GM04503 (cell line): Measurements from ENCODE around the gene PPM1H.

Source experiments
- DNase-seq: peaks from one replicate; pipeline ENCODE4 v3.0.0-alpha.2; 2012; ENCODE audit warnings: low read depth

Gene PPM1H

GRCh38 chr12:62799766-62800406 lies 135.1 kb downstream of the PPM1H start:
- DNase-seq, result no peak

GRCh38 chr12:62799126-62799736 lies 135.7 kb downstream of the PPM1H start:
- DNase-seq, result no peak

DNA sequence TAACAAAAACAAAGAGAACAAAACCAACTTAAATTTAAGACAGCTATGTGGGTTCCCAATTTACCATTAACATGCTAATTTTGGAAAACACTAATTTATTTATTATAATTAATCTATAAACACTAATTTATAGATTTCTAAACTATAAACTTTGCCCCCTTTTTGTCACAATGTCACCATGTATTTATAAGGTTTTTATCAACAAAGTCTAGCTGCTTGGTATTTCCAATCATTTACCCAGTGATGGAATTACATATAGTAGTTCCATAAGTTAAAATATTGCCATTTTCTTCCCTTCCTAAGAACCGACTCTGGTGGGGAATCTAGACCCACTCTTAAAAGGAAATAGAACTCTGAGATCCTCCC lies 140.7 kb downstream of the PPM1H start:
- no peak for DNase-seq

- peak; percentile 93 for DNase-seq
Measured at GRCh38 chr12:62793256-62794217, 141.4 kb downstream of the PPM1H start.

GRCh38 chr12:62792236-62792870 lies 142.6 kb downstream of the PPM1H start:
- DNase-seq, result no peak

DNA sequence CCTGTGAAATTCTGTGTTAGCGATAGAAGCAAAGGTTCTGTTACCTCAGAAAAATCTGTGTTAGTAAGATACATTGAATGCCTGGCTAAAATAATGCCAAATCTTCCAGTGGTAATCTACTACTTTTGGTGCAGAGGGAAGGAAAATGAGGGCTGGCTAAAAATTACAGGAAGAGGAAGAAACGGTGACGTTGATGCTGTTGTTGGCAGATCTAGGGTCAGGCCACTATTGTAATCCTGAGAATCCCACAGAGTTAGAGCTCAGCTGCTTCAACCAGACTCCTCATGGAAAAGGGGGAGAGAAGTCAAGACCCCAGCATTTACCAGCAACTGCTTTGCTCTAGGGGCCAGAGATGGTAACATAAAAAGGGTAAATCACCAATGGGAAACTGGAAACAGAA lies 145.1 kb downstream of the PPM1H start:
- DNase-seq, result no peak

GRCh38 chr12:62787611-62788010 lies 147.3 kb downstream of the PPM1H start:
- DNase-seq, result no peak

GRCh38 chr12:62787023-62787422 lies 147.9 kb downstream of the PPM1H start:
- no peak for DNase-seq

DNA sequence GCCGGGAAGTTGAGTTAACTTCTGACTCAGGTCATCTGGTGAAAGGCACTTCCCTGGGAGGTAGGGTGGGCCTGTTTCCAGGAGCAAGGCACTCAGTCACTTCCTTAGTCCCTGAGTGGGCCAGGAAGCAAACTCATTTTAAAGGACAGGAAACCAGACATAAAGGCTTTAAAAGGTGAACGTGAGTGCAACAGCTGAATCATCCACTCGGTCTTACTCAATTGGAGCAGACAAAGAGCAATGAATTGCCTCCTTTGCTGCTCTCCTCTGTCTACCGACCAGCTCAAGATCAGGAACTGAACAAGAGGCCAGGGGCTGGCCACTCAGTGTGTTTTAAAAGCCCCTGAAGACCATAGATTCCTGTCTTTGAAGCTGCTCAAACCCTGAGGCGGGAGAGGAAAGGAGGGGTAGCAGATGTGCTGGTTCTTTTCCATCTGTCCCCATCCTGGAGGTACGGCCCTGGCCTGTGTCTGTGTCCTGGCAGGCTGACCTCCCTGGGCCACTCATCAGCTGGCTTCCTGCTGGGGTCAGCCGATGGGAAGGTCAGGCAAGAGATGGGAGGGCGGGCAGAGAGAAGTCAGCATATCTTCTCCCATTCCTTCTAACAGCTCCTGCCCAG lies 148.9 kb downstream of the PPM1H start:
- peak; percentile 87 for DNase-seq

DNA sequence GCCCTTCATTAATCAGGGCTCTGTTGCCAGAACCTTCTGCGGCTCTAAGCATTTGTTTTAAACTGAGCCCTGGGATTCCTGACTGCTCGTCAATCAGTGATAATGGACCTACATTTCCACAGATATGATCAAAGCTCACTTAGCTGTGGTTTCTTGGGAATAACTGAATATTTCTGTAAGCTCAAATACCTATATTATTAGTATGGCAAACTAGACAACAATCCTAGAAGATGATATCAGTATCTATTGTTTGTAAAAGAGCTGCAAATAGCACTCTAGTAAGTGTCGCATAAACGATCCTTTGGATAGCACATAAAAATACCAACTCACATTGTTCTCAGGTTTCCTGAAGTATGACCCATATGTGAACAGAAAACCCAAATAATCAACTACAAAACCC lies 150.4 kb downstream of the PPM1H start:
- DNase-seq, result no peak

GRCh38 chr12:62783881-62784280 lies 151.1 kb downstream of the PPM1H start:
- no peak for DNase-seq

GRCh38 chr12:62781136-62781880 lies 153.6 kb downstream of the PPM1H start:
- no peak for DNase-seq

DNA sequence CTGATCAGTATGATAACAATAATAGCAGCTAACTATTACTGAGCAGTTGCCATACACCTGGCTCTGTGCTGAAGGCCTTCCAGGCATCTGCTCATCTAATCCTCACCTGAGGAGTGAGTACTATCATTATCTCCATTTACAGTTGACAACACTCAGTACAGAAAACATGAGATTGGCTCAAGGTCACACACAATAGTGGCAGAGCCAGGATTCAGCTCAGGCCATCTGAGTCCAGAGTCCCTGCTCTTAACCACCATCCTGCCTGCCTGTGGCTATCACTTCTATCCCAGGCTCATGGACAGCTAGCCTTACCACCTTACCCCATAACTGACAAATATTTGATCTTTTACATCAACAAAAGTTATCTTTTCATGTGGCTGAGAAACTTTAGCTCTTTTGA lies 155.5 kb downstream of the PPM1H start:
- no peak for DNase-seq

DNA sequence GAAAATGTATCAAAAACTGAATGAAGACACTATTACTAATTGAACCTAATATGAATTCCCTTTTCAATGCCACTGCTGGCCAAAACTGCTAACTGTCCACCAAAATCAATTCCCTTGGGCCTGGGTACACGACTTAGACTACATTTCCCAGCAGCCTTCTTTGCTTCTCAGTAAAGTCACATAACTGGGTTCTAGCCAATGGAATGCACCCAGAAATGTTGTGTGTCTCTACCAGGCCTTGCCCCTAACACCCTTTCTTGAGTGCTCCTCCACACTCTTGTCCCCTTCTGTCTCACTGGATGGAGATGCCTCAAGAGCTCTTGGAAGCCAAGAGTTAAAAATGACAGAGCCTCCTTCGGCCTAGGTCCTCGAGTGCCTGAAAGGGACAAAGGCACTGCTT lies 156.8 kb downstream of the PPM1H start:
- no peak for DNase-seq

- DNase-seq, result no peak
Measured at GRCh38 chr12:62776997-62777396, 158.0 kb downstream of the PPM1H start.

DNA sequence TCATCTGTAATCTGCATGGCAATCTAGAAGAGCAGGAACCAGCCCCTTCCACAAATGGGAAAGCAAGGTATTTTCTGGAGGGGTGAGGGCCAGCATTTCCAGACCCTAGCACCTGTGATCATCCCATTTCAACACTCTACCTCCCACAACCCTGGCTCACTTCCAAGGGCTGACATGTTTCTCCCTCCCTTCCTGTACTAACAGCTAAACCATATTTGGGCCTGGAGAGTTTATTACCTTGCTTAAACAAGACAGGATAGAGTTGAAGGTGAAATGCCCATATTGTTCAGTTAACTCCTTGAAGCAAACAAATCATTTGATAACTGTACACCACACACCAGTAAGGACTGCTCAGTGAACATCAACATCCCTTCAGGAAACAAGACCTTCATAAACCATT lies 158.4 kb downstream of the PPM1H start:
- no peak for DNase-seq

DNA sequence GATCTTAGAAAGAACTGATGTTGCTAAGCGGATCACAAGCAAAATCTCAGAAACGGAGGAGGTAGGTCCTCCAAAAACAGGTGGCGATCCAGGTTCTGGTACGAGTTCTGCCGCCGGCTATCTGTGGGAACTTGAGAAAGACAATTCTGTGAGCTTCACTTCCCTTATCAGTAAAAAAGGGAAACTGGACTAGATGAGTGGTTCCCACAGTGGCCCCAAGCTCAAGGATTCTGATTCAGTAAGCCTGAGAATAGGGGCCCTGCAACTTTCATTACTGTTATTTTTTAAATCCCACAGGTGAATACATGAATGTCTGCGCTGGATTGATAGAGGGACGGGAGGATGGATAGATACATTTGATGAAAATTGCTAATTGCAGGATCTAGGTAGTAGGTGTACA lies 160.2 kb downstream of the PPM1H start:
- DNase-seq, result no peak

GRCh38 chr12:62772416-62772955 lies 162.5 kb downstream of the PPM1H start:
- DNase-seq, result no peak

GRCh38 chr12:62771828-62772227 lies 163.1 kb downstream of the PPM1H start:
- DNase-seq, result no peak

DNA sequence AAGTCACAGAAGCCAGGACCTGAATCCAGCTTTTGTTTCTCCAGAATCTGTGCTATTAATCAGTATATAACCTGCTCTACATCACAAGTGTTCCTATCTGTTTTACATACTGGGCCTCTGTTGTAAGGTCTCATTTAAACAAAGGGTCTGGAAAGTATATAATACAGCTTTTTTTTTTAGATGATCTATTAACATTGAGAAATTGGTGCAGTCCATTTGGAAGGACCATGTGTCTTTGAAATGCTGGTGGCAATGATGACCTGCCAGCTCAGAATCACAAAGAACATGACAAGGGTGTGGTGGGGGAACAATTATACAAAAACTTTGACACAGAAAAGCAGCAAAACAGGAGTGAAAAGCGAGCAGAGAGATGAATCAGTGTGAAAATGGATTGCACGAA lies 164.6 kb downstream of the PPM1H start:
- DNase-seq, result no peak

DNA sequence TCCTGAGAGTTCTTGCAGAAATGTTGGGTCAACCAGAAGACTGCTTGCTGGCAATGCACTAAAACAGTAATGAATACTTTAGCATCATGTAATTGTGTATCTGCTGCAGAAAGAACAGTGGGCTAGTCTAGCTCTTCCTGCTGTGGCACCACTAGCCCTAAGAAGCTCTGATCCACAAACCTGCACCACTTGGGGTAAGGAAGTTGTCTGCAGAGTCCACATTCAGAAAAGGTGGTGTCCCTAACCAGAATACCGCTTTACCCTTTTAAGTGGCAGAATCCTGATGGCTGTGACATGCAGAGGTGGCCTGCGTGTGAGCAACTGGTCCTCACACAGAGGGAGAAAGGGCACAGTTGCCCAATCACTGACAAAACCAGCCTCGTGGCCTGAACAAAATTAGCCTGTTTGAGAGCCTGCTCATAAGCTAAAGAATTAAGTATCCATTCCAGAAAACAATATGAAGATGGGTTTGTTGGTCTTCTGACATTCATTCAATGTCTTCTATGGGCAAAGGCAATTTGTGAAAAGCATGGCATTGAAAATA lies 165.8 kb downstream of the PPM1H start:
- no peak for DNase-seq
